CD4-positive, alpha-beta T cell treated with Interleukin-17A for 1 hour (primary cell): ENCODE data around the gene OR2T34.
"Not testable (repeated sequence)": the region's sequence is repeated elsewhere in the genome, so short reads cannot be mapped to it uniquely, and the experiment has no call there.

Experiments
- DNase-seq: peaks from one replicate; pipeline ENCODE4 v3.0.0-alpha.2; 2020

The OR2T34 gene

DNA sequence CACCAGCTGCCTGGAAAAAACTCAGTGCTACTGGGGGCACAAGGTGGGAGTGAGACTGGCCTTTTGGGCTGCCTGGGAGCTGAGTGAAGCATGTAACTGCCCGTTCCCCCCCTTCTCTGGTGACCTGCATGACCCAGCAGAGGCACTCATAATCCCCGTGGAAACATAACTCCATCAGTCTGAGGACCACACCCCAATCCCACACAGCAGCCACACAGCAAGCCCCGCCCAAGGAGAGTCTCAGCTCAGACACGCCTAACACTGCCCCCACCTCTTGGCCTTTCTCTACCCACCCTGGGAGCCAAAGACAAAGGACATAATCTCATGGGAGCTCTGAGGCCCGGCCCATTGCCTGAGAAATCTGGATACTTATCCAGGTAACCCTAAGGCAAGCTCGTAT is 23.5 kb downstream of the OR2T34 start:
- not testable (repeated sequence) for DNase-seq

DNA sequence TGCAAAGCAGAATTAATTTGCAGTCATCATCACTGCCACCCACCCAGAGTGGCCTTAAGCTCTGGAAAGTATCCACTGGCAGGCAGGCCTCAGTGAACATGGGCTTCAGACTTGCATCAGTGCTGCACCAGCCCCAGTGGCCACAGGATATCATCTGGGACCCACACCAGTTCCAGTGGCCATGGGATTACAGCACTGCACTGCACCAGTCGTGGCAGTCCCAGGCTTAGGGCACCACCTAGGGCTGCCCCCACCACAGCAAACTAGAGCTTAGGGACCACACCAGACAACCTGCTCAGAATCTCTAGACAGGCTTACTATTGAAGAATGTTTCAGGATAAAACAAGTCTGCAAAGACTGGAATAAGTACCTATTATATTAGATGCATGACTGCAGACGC is 27.2 kb downstream of the OR2T34 start:
- not testable (repeated sequence) for DNase-seq

DNA sequence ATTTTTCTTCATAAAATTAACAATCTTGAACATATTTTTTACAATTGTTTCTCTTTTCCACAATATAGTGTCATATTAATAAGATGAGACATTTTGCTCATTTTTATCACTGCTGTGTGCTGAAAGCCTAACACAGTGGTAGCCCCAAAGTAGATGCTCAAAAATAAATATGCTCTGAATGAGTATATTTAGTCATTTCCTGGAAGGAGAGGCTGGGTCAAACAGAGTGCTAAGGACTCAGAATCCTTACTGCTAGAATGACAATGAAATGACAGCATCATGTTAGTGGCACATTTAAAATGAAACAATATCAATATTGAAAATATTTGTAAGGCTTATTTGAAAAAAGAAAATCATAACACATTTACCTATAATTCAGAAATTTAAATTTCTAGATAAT is 37.1 kb downstream of the OR2T34 start:
- DNase-seq = not testable (repeated sequence)
